Neuronal stem cell (in vitro differentiated cells): ENCODE measurements around the gene LIMS1. TPM values are rescaled to one million over a fixed set of nuclear protein-coding genes. Genes with fewer than 3 reads are reported as not detected.
"Not testable (repeated sequence)": the region's sequence is repeated elsewhere in the genome, so short reads cannot be mapped to it uniquely, and the experiment has no call there.

Experiments
- DNase-seq: peaks from one replicate; pipeline ENCODE4 v3.0.0-alpha.2; 2013; ENCODE audit warnings: low spot score
- H2AFZ ChIP-seq: one replicate; pipeline ENCODE4 v1.6.1; 2013; ENCODE audit warnings: mild to moderate bottlenecking, low read length, inconsistent platforms
- H2AK5ac ChIP-seq: 2 replicates; pipeline ENCODE4 v1.6.1; 2013; ENCODE audit warnings: low read depth, mild to moderate bottlenecking, inconsistent platforms, low read length, moderate library complexity, mixed read lengths
- H2BK120ac ChIP-seq: 2 replicates; pipeline ENCODE4 v1.6.1; 2013; ENCODE audit warnings: low read depth, mild to moderate bottlenecking, inconsistent platforms, low read length, moderate library complexity, mixed read lengths
- H2BK12ac ChIP-seq: one replicate; pipeline ENCODE4 v1.6.1; 2013; ENCODE audit warnings: low read length, inconsistent platforms
- H2BK15ac ChIP-seq: 2 replicates; pipeline ENCODE4 v1.6.1; 2013; ENCODE audit warnings: mild to moderate bottlenecking, low read length, inconsistent platforms, mixed read lengths
- H2BK5ac ChIP-seq: one replicate; pipeline ENCODE4 v1.6.1; 2013; ENCODE audit warnings: inconsistent platforms, mild to moderate bottlenecking, low read length, moderate library complexity
- H3K14ac ChIP-seq: one replicate; pipeline ENCODE4 v1.6.1; 2013; ENCODE audit warnings: low read length, inconsistent platforms
- H3K18ac ChIP-seq: 2 replicates; pipeline ENCODE4 v1.6.1; 2013; ENCODE audit warnings: low read length, inconsistent platforms
- H3K23ac ChIP-seq: 2 replicates; pipeline ENCODE4 v1.6.1; 2013; ENCODE audit warnings: low read depth, mild to moderate bottlenecking, mixed read lengths, low read length, inconsistent platforms; ENCODE audit not compliant: poor library complexity
- H3K27ac ChIP-seq: replicated peaks from 3 replicates; pipeline ENCODE4 v1.5.1; 2013; ENCODE audit warnings: low read length, inconsistent platforms
- H3K27me3 ChIP-seq, 3 experiments: 2 replicates each; pipeline ENCODE4 v1.6.1; 2013; ENCODE audit warnings: low read length in 3 of 3, mild to moderate bottlenecking in 2 of 3, inconsistent platforms in 1 of 3, low read depth in 1 of 3, mixed read lengths in 1 of 3, moderate library complexity in 1 of 3; ENCODE audit not compliant: control insufficient read depth in 3 of 3, insufficient read depth in 3 of 3
- H3K36me3 ChIP-seq, 2 donors: replicated peaks in 1 of 2; 2 replicates each; pipeline ENCODE4 v1.6.1; 2013; ENCODE audit warnings: low read length in 2 of 2; ENCODE audit not compliant: control insufficient read depth in 2 of 2, insufficient read depth in 2 of 2
- H3K4ac ChIP-seq: 2 replicates; pipeline ENCODE4 v1.6.1; 2013; ENCODE audit warnings: inconsistent platforms, mild to moderate bottlenecking, low read length, moderate library complexity
- H3K4me1 ChIP-seq, 2 donors: 1 replicate in 1 of 2; 2 replicates in 1 of 2; pipeline ENCODE4 v1.6.1; 2013; ENCODE audit warnings: low read length in 2 of 2, low read depth in 1 of 2; ENCODE audit not compliant: control insufficient read depth in 2 of 2, insufficient read depth in 1 of 2
- H3K4me2 ChIP-seq: one replicate; pipeline ENCODE4 v1.6.1; 2013; ENCODE audit warnings: mild to moderate bottlenecking, low read length, inconsistent platforms; ENCODE audit not compliant: insufficient read depth, poor library complexity, severe bottlenecking
- H3K4me3 ChIP-seq, 2 donors: 2 replicates each; pipeline ENCODE4 v1.5.1; 2013; ENCODE audit warnings: low read length in 2 of 2, mild to moderate bottlenecking in 2 of 2, inconsistent platforms in 1 of 2, moderate library complexity in 1 of 2
- H3K79me1 ChIP-seq: one replicate; pipeline ENCODE4 v1.6.1; 2013; ENCODE audit warnings: low read depth, mild to moderate bottlenecking, inconsistent platforms, low read length, moderate library complexity
- H3K9ac ChIP-seq: one replicate; pipeline ENCODE4 v1.6.1; 2013; ENCODE audit warnings: mild to moderate bottlenecking, low read depth, low read length, inconsistent platforms; ENCODE audit not compliant: poor library complexity
- H3K9me3 ChIP-seq, 2 donors: replicated peaks in 1 of 2; 2 replicates each; pipeline versions ENCODE3 to v1.6.1; 2013; ENCODE audit warnings: low read length in 2 of 2, mild to moderate bottlenecking in 2 of 2, inconsistent platforms in 1 of 2, low read depth in 1 of 2, mixed read lengths in 1 of 2, moderate library complexity in 1 of 2; ENCODE audit not compliant: control insufficient read depth in 2 of 2, insufficient read depth in 1 of 2
- H4K8ac ChIP-seq: one replicate; pipeline ENCODE4 v1.6.1; 2013; ENCODE audit warnings: low read depth, mild to moderate bottlenecking, inconsistent platforms, low read length, moderate library complexity
- H4K91ac ChIP-seq: one replicate; pipeline ENCODE4 v1.6.1; 2013; ENCODE audit warnings: low read length, low read depth, mild to moderate bottlenecking, inconsistent platforms; ENCODE audit not compliant: poor library complexity
- WGBS, 2 donors: extraction: QIAGEN DNeasy Blood & Tissue Kit; methylation state at CpG; one replicate each; pipeline ENCODE4 v1.1.7; 2013; ENCODE audit warnings: missing lambda C conversion rate in 2 of 2, mixed read lengths in 1 of 2; ENCODE audit not compliant: insufficient read length in 2 of 2, insufficient replicate concordance in 1 of 2; ENCODE audit errors: extremely low coverage in 2 of 2; 5-methylcytosine and 5-hydroxymethylcytosine counted together
- small RNA-seq: library from polyadenylated mRNA; stranded (forward); fragments of <200 nt; extraction: miRNeasy Mini kit (QIAGEN cat#:217004); gene quantifications from one replicate; pipeline ENCODE3, GENCODE V24; 2013; ENCODE audit not compliant: insufficient read depth

The LIMS1 gene

DNA sequence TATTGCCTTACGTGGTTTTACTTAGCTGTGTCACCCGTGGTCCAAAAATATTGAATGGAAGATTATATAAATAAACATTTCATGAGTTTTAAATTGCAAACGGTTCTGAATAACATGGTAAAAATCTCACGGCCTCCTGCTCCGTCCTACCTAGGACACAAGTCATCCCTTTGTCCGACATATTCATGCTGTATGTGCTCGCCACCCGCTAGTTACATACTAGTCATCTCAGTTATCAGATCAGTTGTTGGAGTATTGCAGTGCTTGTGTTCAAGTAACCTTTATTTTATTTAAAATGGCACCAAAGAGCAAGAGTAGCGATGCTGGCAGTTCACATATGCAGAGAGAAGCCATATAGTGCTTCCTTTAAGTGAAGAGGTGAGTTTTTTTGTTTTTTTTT is 191.8 kb downstream of the LIMS1 start:
- H4K91ac ChIP-seq, H3K4me1 ChIP-seq, H3K79me1 ChIP-seq, H3K14ac ChIP-seq, H2BK5ac ChIP-seq, H2AK5ac ChIP-seq, H2BK120ac ChIP-seq, H3K18ac ChIP-seq, H3K4ac ChIP-seq, H3K4me3 ChIP-seq, H3K36me3 ChIP-seq, H3K4me2 ChIP-seq, H4K8ac ChIP-seq, H3K27ac ChIP-seq, H3K9ac ChIP-seq, H3K23ac ChIP-seq, DNase-seq, H3K27me3 ChIP-seq, H3K9me3 ChIP-seq, H2AFZ ChIP-seq, H2BK15ac ChIP-seq, H2BK12ac ChIP-seq: not testable (repeated sequence)
- WGBS, 2 donors = no CpG with 5 or more reads among the region's 9 CpGs

DNA sequence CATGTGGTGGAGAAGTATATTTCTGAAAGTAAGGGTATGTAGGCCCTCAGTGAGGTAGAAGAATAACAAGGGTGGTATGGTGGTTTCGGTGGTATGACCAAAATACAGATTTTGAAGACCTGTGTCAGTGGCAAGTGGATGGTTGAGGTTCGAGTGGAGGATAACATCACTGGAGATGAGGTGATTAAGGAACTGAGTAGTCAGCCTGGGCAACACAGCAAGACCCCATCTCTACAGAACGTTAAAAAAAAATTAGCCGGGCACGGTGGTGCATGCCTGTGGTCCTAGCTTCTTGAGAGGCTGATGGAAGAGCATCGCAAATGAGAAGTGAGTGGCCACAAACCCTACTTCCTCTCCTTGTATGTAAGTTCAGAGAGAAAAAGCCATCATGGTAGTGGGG is 200.4 kb downstream of the LIMS1 start:
- H3K4me2 ChIP-seq, H2BK15ac ChIP-seq, H2BK5ac ChIP-seq, H3K9ac ChIP-seq, H3K14ac ChIP-seq, H3K27me3 ChIP-seq, H3K18ac ChIP-seq, H3K9me3 ChIP-seq, H3K79me1 ChIP-seq, H3K4ac ChIP-seq, H4K91ac ChIP-seq, H3K27ac ChIP-seq, H4K8ac ChIP-seq, H2BK12ac ChIP-seq, H2AFZ ChIP-seq, H3K4me1 ChIP-seq, H2AK5ac ChIP-seq, DNase-seq, H3K4me3 ChIP-seq, H3K23ac ChIP-seq, H2BK120ac ChIP-seq: not testable (repeated sequence)
- H3K36me3 ChIP-seq = peaks cover 2 to 42% of the 10 kb centered on the region in 2 donors
- WGBS, 2 donors = no CpG with 5 or more reads among the region's 6 CpGs

Small RNA genes lying within 50 kb of the gene (small RNA-seq; reads per million reads assigned to genes)
- not detected for gene AC010095.1
